GM23338 (cell line): ENCODE results near the gene PCBP4.

ENCODE experiments used
- CREB1 ChIP-seq: fragments of 250-450 bp; sonication (Bioruptor Pico); IDR thresholded peaks from 2 replicates; pipeline ENCODE4 v1.5.0; 2020; ENCODE audit warnings: low read depth, mild to moderate bottlenecking, moderate library complexity
- TF ChIP-seq, protein P1 (sequence below), 2 experiments: fragments of 200-600 bp in 1 of 2; sonication (generic) in 1 of 2; conservative IDR thresholded peaks; 2 replicates each; pipeline versions ENCODE4 v1.5.1 to v1.6.1; 2016 to 2017; ENCODE audit warnings: antibody characterized with exemption in 2 of 2, low read depth in 2 of 2, mild to moderate bottlenecking in 2 of 2, moderate library complexity in 1 of 2

DNA sequence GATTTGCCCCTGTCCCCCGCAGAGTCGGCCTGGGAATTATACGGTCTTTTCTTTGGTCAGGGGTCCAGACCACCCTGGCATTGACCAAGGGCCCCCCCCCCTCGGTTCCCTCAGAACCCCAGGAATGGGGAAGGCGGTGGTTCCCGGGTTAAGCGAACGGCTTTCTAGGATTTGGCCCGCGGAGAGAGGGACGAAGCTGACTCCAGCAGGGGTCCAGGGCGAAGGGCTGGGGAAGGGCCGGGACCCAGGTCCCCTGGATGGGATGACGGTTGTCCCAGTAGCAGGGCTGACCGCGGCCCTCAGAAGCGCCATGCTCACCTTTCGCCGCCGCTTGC is 25.8 kb downstream of the PCBP4 start:
- TF ChIP-seq, protein P1, sequence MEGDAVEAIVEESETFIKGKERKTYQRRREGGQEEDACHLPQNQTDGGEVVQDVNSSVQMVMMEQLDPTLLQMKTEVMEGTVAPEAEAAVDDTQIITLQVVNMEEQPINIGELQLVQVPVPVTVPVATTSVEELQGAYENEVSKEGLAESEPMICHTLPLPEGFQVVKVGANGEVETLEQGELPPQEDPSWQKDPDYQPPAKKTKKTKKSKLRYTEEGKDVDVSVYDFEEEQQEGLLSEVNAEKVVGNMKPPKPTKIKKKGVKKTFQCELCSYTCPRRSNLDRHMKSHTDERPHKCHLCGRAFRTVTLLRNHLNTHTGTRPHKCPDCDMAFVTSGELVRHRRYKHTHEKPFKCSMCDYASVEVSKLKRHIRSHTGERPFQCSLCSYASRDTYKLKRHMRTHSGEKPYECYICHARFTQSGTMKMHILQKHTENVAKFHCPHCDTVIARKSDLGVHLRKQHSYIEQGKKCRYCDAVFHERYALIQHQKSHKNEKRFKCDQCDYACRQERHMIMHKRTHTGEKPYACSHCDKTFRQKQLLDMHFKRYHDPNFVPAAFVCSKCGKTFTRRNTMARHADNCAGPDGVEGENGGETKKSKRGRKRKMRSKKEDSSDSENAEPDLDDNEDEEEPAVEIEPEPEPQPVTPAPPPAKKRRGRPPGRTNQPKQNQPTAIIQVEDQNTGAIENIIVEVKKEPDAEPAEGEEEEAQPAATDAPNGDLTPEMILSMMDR (conservative IDR thresholded peaks at IDR 0.05; ENCODE audit: low read depth in 2 of 2) = no peak
- no peak for TF ChIP-seq CREB1 (CRISPR knock-in tag)
